A673 (cell line): ENCODE measurements around the gene ADAT2.

Source experiments
- CTCF ChIP-seq: fragments of 300-800, 200-600 bp; sonication (generic); conservative IDR thresholded peaks from 2 replicates; pipeline ENCODE4 v1.5.1; 2017; ENCODE audit warnings: low read depth, mild to moderate bottlenecking, antibody characterized with exemption, low read length, moderate library complexity, mixed read lengths
- EZH2 ChIP-seq: fragments of 200-600 bp; sonication (generic); IDR thresholded peaks from 2 replicates; pipeline ENCODE4 v1.6.1; 2017; ENCODE audit warnings: borderline replicate concordance, low read depth, mild to moderate bottlenecking, mixed read lengths, antibody characterized with exemption, low read length; ENCODE audit not compliant: poor library complexity, severe bottlenecking

DNA sequence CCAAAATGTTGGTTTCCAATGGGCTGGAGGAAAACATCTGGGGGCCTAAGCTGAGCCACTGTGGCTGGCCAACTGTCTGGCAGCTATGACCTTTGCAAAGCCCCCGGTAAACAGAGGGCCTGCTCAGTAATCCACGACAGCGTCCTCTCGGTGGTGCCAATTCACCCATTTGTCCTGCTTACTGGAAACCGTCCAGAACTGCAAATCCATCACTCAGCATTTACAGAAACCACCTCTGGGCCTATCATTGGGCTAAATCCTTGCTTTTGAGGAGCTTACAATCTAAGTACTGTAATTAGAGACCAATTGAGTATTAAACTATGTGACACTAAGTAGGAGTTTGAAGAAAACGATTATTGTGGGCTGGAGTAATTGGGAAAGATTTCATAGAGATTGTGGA, 31.0 kb downstream of the ADAT2 start:
- TF ChIP-seq CTCF, result no peak
- no peak for TF ChIP-seq EZH2
